CD4-positive, CD25-positive, alpha-beta regulatory T cell (primary cell): ENCODE data around the gene ZNF750. TPM values are rescaled to one million over a fixed set of nuclear protein-coding genes. Genes with fewer than 3 reads are reported as not detected.

Experiments
- ATAC-seq, 2 donors: fragments of 150-1000 bp; cut with Tn5 transposase; one replicate each; pipeline ENCODE4 v1.10.0; 2021; ENCODE audit warnings: low read depth in 2 of 2, moderate number of reproducible peaks in 2 of 2, moderate library complexity in 1 of 2
- DNase-seq, 3 donors: peaks; one replicate each; pipeline versions ENCODE4 v3.0.0 to v3.0.0-alpha.2; 2012 to 2022; ENCODE audit warnings: mixed read lengths in 1 of 3
- H3K27ac ChIP-seq: one replicate; pipeline ENCODE4 v1.7.0; 2013; ENCODE audit warnings: mild to moderate bottlenecking, low read length; ENCODE audit not compliant: insufficient read depth, poor library complexity, severe bottlenecking
- H3K27me3 ChIP-seq: one replicate; pipeline ENCODE4 v1.7.0; 2013; ENCODE audit warnings: low read length; ENCODE audit not compliant: control insufficient read depth, insufficient read depth
- H3K36me3 ChIP-seq: one replicate; pipeline ENCODE4 v1.7.0; 2013; ENCODE audit warnings: mild to moderate bottlenecking, low read length, moderate library complexity; ENCODE audit not compliant: control insufficient read depth, insufficient read depth
- H3K4me1 ChIP-seq: 2 replicates; pipeline ENCODE4 v1.7.0; 2013; ENCODE audit warnings: mild to moderate bottlenecking, low read length; ENCODE audit not compliant: insufficient read depth, control insufficient read depth, poor library complexity, severe bottlenecking
- H3K4me3 ChIP-seq: one replicate; pipeline ENCODE4 v1.7.0; 2013; ENCODE audit warnings: low read depth, mild to moderate bottlenecking, low read length, moderate library complexity
- H3K9me3 ChIP-seq, 2 experiments: 1 replicate in 1 of 2; 2 replicates in 1 of 2; pipeline ENCODE4 v1.7.0; 2013; ENCODE audit warnings: low read length in 2 of 2, mild to moderate bottlenecking in 1 of 2, moderate library complexity in 1 of 2; ENCODE audit not compliant: control insufficient read depth in 2 of 2
- H3K27ac Mint-ChIP-seq, 3 donors: one replicate each; pipeline ENCODE4 v1.8.0; 2020 to 2022; ENCODE audit warnings: mild to moderate bottlenecking in 3 of 3, mixed read lengths in 3 of 3, moderate library complexity in 2 of 3
- H3K27me3 Mint-ChIP-seq: one replicate; pipeline ENCODE4 v1.8.0; 2022; ENCODE audit warnings: mild to moderate bottlenecking, mixed read lengths
- H3K36me3 Mint-ChIP-seq: one replicate; pipeline ENCODE4 v1.8.0; 2020; ENCODE audit warnings: mixed read lengths
- H3K4me1 Mint-ChIP-seq, 4 donors: one replicate each; pipeline ENCODE4 v1.8.0; 2020 to 2022; ENCODE audit warnings: mixed read lengths in 4 of 4, mild to moderate bottlenecking in 1 of 4
- H3K4me3 Mint-ChIP-seq, 4 donors: one replicate each; pipeline ENCODE4 v1.8.0; 2020 to 2022; ENCODE audit warnings: mild to moderate bottlenecking in 4 of 4, mixed read lengths in 4 of 4, moderate library complexity in 3 of 4
- H3K9me3 Mint-ChIP-seq, 7 donors: one replicate each; pipeline ENCODE4 v1.8.0; 2020 to 2022; ENCODE audit warnings: mixed read lengths in 7 of 7, mild to moderate bottlenecking in 3 of 7, moderate library complexity in 2 of 7
- polyA plus RNA-seq, 4 donors: library from polyadenylated mRNA; unstranded; fragments of 300-500 nt; fragmentation: Illumina TruSeq; gene quantifications; one replicate each; pipeline ENCODE4 v1.2.3, GENCODE V29; 2021
- total RNA-seq: library from RNA; stranded (reverse); gene quantifications from one replicate; pipeline ENCODE4 v1.2.3, GENCODE V29; 2022

ZNF750 gene
- total and polyA plus RNA-seq, 5 donors from 2014 or later, result 0.07 TPM; not detected in 4

- H3K4me1 ChIP-seq, result no peaks in the 10 kb centered on the region
- no peaks in the 10 kb centered on the region for H3K27me3 Mint-ChIP-seq
- peaks cover 2 to 6% (median 5%) of the 10 kb centered on the region in 4 donors for H3K4me1 Mint-ChIP-seq
- H3K4me3 Mint-ChIP-seq, result no peak overlapping the region
- H3K9me3 ChIP-seq, result no peaks in the 10 kb centered on the region
- H3K9me3 Mint-ChIP-seq, result no peaks in the 10 kb centered on the region
- ATAC-seq, result no peak
- H3K36me3 Mint-ChIP-seq, result peaks cover 18% of the 10 kb centered on the region
- H3K27ac ChIP-seq, result no peak overlapping the region
- H3K27ac Mint-ChIP-seq, result peak overlapping the region in 1 of 3 donors; percentile 79
- no peak for DNase-seq
- no peaks in the 10 kb centered on the region for H3K27me3 ChIP-seq
- H3K36me3 ChIP-seq, result peaks cover 8% of the 10 kb centered on the region
- no peak overlapping the region for H3K4me3 ChIP-seq
Measured at GRCh38 chr17:82799591-82799990, 40.2 kb downstream of the ZNF750 start.

- H3K4me3 Mint-ChIP-seq, result no peak overlapping the region
- ATAC-seq, result no peak
- no peak overlapping the region for H3K27ac Mint-ChIP-seq
- no peaks in the 10 kb centered on the region for H3K27me3 ChIP-seq
- no peak overlapping the region for H3K27ac ChIP-seq
- no peaks in the 10 kb centered on the region for H3K4me1 ChIP-seq
- H3K4me1 Mint-ChIP-seq, result peaks cover 2 to 6% (median 5%) of the 10 kb centered on the region in 4 donors
- no peak for DNase-seq
- H3K36me3 ChIP-seq, result peaks cover 8% of the 10 kb centered on the region
- no peaks in the 10 kb centered on the region for H3K9me3 ChIP-seq
- H3K36me3 Mint-ChIP-seq, result peaks cover 18% of the 10 kb centered on the region
- H3K4me3 ChIP-seq, result no peak overlapping the region
- H3K27me3 Mint-ChIP-seq, result no peaks in the 10 kb centered on the region
- H3K9me3 Mint-ChIP-seq, result no peaks in the 10 kb centered on the region
Measured at GRCh38 chr17:82798752-82799151, 41.1 kb downstream of the ZNF750 start.

- no peak overlapping the region for H3K4me3 ChIP-seq
- DNase-seq (no peak), ATAC-seq (no peak)
- H3K27ac Mint-ChIP-seq, result peak overlapping the region; percentile 23 to 58 (median 40)
- no peak overlapping the region for H3K4me3 Mint-ChIP-seq
- H3K4me1 ChIP-seq, result no peaks in the 10 kb centered on the region
- H3K9me3 ChIP-seq, result no peaks in the 10 kb centered on the region
- H3K36me3 Mint-ChIP-seq, result peaks cover 14% of the 10 kb centered on the region
- peaks cover 3 to 6% (median 4%) of the 10 kb centered on the region in 4 donors for H3K4me1 Mint-ChIP-seq
- H3K27me3 ChIP-seq, result no peaks in the 10 kb centered on the region
- peaks cover 8% of the 10 kb centered on the region for H3K36me3 ChIP-seq
- no peaks in the 10 kb centered on the region for H3K9me3 Mint-ChIP-seq
- no peak overlapping the region for H3K27ac ChIP-seq
- no peaks in the 10 kb centered on the region for H3K27me3 Mint-ChIP-seq
Measured at GRCh38 chr17:82797061-82797460, 42.8 kb downstream of the ZNF750 start.

- H3K27ac ChIP-seq, result no peak overlapping the region
- peaks cover 10% of the 10 kb centered on the region for H3K36me3 Mint-ChIP-seq
Measured at GRCh38 chr17:82795615-82796014, 44.2 kb downstream of the ZNF750 start.

GRCh38 chr17:82794781-82795482, 44.9 kb downstream of the ZNF750 start:
- Histone ChIP-seq H3K9me3 (no peaks in the 10 kb centered on the region), H3K4me3 (no peak overlapping the region), H3K27me3 (no peaks in the 10 kb centered on the region), H3K27ac (no peak overlapping the region), H3K36me3 (peaks cover 6% of the 10 kb centered on the region), H3K4me1 (no peaks in the 10 kb centered on the region)
- Mint-ChIP-seq H3K4me1 (peaks cover 0 to 8% (median 5%) of the 10 kb centered on the region in 4 donors), H3K27ac (peak overlapping the region in 1 of 3 donors; percentile 47), H3K27me3 (no peaks in the 10 kb centered on the region), H3K9me3 (no peaks in the 10 kb centered on the region), H3K36me3 (peaks cover 8% of the 10 kb centered on the region), H3K4me3 (no peak overlapping the region)
- ATAC-seq, result no peak
- DNase-seq, result no peak

More at GRCh38 chr17:82795615-82796014, 44.2 kb downstream of the ZNF750 start:
- no peaks in the 10 kb centered on the region for H3K4me1 ChIP-seq
- no peaks in the 10 kb centered on the region for H3K27me3 Mint-ChIP-seq
- no peaks in the 10 kb centered on the region for H3K9me3 Mint-ChIP-seq
- H3K36me3 ChIP-seq, result peaks cover 7% of the 10 kb centered on the region
- no peaks in the 10 kb centered on the region for H3K9me3 ChIP-seq
- no peaks in the 10 kb centered on the region for H3K27me3 ChIP-seq
- no peak for DNase-seq
- peaks cover 0 to 6% (median 5%) of the 10 kb centered on the region in 4 donors for H3K4me1 Mint-ChIP-seq
- H3K4me3 ChIP-seq, result no peak overlapping the region
- H3K27ac Mint-ChIP-seq, result no peak overlapping the region
- no peak overlapping the region for H3K4me3 Mint-ChIP-seq
- ATAC-seq, result no peak

- no peaks in the 10 kb centered on the region for H3K4me1 ChIP-seq
- H3K27ac ChIP-seq, result no peak overlapping the region
- no peaks in the 10 kb centered on the region for H3K27me3 ChIP-seq
- ATAC-seq, result no peak
- peak overlapping the region in 1 of 3 donors; percentile 47 for H3K27ac Mint-ChIP-seq
- peaks cover 6% of the 10 kb centered on the region for H3K36me3 ChIP-seq
- no peak overlapping the region for H3K4me3 ChIP-seq
- no peak for DNase-seq
- H3K27me3 Mint-ChIP-seq, result no peaks in the 10 kb centered on the region
- no peaks in the 10 kb centered on the region for H3K9me3 ChIP-seq
- no peak overlapping the region for H3K4me3 Mint-ChIP-seq
- peaks cover 10% of the 10 kb centered on the region for H3K36me3 Mint-ChIP-seq
- peaks cover 0 to 8% (median 7%) of the 10 kb centered on the region in 4 donors for H3K4me1 Mint-ChIP-seq
- H3K9me3 Mint-ChIP-seq, result no peaks in the 10 kb centered on the region
Measured at GRCh38 chr17:82793974-82794630, 45.7 kb downstream of the ZNF750 start.

GRCh38 chr17:82791532-82791931, 48.3 kb downstream of the ZNF750 start:
- H3K9me3 Mint-ChIP-seq, result no peaks in the 10 kb centered on the region
- peaks cover 18% of the 10 kb centered on the region for H3K36me3 Mint-ChIP-seq
- no peak overlapping the region for H3K27ac ChIP-seq
- no peak for DNase-seq
- no peaks in the 10 kb centered on the region for H3K27me3 Mint-ChIP-seq
- H3K4me1 ChIP-seq, result no peaks in the 10 kb centered on the region
- H3K27ac Mint-ChIP-seq, result peak overlapping the region in 1 of 3 donors; percentile 51
- no peak overlapping the region for H3K4me3 ChIP-seq
- H3K36me3 ChIP-seq, result peaks cover 6% of the 10 kb centered on the region
- H3K4me1 Mint-ChIP-seq, result peaks cover 0 to 11% (median 5%) of the 10 kb centered on the region in 4 donors
- no peak for ATAC-seq
- no peaks in the 10 kb centered on the region for H3K9me3 ChIP-seq
- no peak overlapping the region for H3K4me3 Mint-ChIP-seq
- H3K27me3 ChIP-seq, result no peaks in the 10 kb centered on the region
